ENCODE measurements around the gene ISG20L2.

Gene ISG20L2

DNA sequence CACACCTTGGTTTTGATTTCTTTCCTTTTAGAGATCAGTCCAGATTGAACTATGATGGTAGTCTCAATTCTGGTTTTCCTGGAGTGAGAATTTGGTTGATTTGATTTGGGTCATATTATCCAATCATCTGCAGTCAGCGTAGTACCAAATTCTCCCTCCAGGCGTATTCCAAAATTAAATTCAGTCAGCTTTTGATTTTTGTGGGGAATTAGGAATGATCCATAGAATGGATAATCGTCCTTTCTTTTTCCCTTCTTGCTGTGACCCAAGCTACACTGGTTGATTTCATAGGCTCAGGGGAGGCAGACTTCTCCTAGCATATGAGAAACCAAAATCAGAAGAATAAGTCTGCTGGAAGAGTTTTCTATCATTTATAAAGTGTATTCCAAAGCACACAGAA is 43.7 kb upstream of the ISG20L2 start:
- TF ChIP-seq EZH2 (IDR thresholded peaks at IDR 0.05; ENCODE audit: borderline replicate concordance, low read length) = no peak
- TF ChIP-seq, protein P1, sequence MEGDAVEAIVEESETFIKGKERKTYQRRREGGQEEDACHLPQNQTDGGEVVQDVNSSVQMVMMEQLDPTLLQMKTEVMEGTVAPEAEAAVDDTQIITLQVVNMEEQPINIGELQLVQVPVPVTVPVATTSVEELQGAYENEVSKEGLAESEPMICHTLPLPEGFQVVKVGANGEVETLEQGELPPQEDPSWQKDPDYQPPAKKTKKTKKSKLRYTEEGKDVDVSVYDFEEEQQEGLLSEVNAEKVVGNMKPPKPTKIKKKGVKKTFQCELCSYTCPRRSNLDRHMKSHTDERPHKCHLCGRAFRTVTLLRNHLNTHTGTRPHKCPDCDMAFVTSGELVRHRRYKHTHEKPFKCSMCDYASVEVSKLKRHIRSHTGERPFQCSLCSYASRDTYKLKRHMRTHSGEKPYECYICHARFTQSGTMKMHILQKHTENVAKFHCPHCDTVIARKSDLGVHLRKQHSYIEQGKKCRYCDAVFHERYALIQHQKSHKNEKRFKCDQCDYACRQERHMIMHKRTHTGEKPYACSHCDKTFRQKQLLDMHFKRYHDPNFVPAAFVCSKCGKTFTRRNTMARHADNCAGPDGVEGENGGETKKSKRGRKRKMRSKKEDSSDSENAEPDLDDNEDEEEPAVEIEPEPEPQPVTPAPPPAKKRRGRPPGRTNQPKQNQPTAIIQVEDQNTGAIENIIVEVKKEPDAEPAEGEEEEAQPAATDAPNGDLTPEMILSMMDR (IDR thresholded peaks at IDR 0.05; ENCODE audit: low read length) = no peak
- no peak overlapping the region for H3K27ac ChIP-seq (ENCODE audit: low read depth, low read length, poor library complexity, severe bottlenecking)
- H3K4me3 ChIP-seq (ENCODE audit: low read depth, low read length, poor library complexity, severe bottlenecking) = no peak overlapping the region
- H3K9me3 ChIP-seq (ENCODE audit: low read length) = no peaks in the 10 kb centered on the region
- H3K27me3 ChIP-seq (ENCODE audit: insufficient read depth, low read length) = no peaks in the 10 kb centered on the region
- H3K9me2 ChIP-seq (ENCODE audit: low read depth, low read length) = no peaks in the 10 kb centered on the region
- H3K9ac ChIP-seq (ENCODE audit: low read length) = no peak overlapping the region
- H3K4me1 ChIP-seq (ENCODE audit: insufficient read depth, low read length, severe bottlenecking) = peaks cover 34% of the 10 kb centered on the region
- H3F3A ChIP-seq (ENCODE audit: insufficient read depth, low read length) = no peaks in the 10 kb centered on the region
- no peak overlapping the region for H2AFZ ChIP-seq (ENCODE audit: low read length)
- H3K36me3 ChIP-seq (ENCODE audit: insufficient read depth, low read length) = peaks cover 40% of the 10 kb centered on the region
- peaks cover 80% of the 10 kb centered on the region for H3K79me2 ChIP-seq (ENCODE audit: insufficient read depth, low read length)
- H3K4me2 ChIP-seq (ENCODE audit: low read length) = no peak overlapping the region
- H4K20me1 ChIP-seq (ENCODE audit: insufficient read depth, low read length) = no peaks in the 10 kb centered on the region

DNA sequence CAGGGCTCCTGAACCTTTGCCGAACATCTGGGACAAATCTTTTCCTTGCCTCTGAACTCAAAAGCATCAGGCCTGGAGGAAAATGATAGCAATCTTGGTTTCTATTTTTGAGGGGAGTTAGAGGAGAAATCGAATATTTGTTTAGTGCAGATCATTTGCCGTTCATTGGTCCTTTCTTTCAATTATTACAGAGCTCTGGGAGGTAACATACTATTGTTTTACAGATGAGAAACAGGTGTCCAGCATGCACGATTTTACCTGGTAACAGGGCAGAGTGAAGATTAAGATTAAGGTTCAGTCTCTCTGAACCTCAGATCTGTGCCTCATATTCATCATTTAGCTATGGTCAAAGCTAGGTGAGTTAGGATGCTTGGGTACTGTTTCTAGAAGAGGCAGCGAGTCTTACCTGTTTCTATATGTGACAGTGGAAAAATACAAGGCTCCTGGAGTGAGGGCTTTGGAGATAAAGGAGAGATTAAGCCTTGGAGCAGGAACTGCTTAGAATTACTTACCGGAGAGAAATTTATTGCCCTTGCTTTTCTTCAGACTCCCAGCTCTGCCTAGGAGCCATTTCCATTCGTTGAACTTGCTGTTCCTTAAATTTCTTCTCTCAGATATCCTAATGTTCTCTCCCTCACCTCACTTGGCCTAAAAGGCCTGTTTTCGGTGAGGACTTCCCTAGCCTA is 40.2 kb upstream of the ISG20L2 start:
- Histone ChIP-seq H3K4me2 (ENCODE audit: low read length) (peak overlapping the region; percentile 86), H3K36me3 (ENCODE audit: insufficient read depth, low read length) (peaks cover 39% of the 10 kb centered on the region)

DNA sequence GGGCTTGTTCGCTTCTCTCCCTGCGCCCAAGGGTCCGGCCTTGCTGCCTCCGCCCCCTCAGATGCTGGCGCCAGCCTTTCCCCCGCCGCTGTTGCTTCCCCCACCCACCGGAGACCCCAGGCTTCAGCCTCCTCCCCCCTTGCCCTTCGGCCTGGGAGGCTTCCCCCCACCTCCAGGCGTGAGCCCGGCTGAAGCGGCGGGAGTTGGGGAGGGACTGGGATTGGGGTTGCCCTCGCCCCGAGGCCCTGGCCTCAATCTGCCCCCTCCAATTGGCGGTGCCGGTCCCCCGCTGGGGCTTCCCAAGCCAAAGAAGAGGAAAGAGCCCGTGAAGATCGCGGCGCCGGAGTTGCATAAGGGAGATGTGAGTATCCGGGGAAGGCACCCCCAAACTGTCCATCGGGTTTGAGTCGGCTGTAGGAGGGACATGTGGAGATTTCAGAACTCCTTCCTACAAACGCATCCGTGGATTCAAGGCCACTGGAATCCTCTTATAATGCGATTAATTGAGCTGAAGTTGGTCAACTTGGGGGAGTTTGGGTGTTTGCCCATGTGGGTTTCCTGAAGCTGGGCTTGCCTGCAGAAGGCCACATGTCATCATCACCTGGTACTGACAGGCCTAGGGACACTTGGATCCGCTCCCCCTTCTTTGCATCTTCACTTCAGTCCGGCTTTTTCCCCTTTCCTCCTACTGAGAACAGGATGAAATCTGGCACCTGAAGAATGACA is 39.5 kb upstream of the ISG20L2 start:
- TF ChIP-seq EZH2 (IDR thresholded peaks at IDR 0.05; ENCODE audit: borderline replicate concordance, low read length) = no peak
- TF ChIP-seq, protein P1 (IDR thresholded peaks at IDR 0.05; ENCODE audit: low read length) = no peak
- H3K9me2 ChIP-seq (ENCODE audit: low read depth, low read length) = no peaks in the 10 kb centered on the region
- H3K27me3 ChIP-seq (ENCODE audit: insufficient read depth, low read length) = no peaks in the 10 kb centered on the region
- H3K27ac ChIP-seq (ENCODE audit: low read depth, low read length, poor library complexity, severe bottlenecking) = peak overlapping the region; percentile 74
- peak overlapping the region; percentile 90 for H3K4me3 ChIP-seq (ENCODE audit: low read depth, low read length, poor library complexity, severe bottlenecking)
- peak overlapping the region; percentile 96 for H3K9ac ChIP-seq (ENCODE audit: low read length)
- H3F3A ChIP-seq (ENCODE audit: insufficient read depth, low read length) = no peaks in the 10 kb centered on the region
- H3K4me2 ChIP-seq (ENCODE audit: low read length) = peak overlapping the region; percentile 86
- no peaks in the 10 kb centered on the region for H4K20me1 ChIP-seq (ENCODE audit: insufficient read depth, low read length)
- H3K9me3 ChIP-seq (ENCODE audit: low read length) = no peaks in the 10 kb centered on the region
- H2AFZ ChIP-seq (ENCODE audit: low read length) = no peak overlapping the region
- peaks cover 49% of the 10 kb centered on the region for H3K79me2 ChIP-seq (ENCODE audit: insufficient read depth, low read length)
- peaks cover 29% of the 10 kb centered on the region for H3K4me1 ChIP-seq (ENCODE audit: insufficient read depth, low read length, severe bottlenecking)
- H3K36me3 ChIP-seq (ENCODE audit: insufficient read depth, low read length) = peaks cover 32% of the 10 kb centered on the region

More for the DNA sequence above, 40.2 kb upstream of the ISG20L2 start:
- Histone ChIP-seq H3K9me2 (ENCODE audit: low read depth, low read length) (no peaks in the 10 kb centered on the region), H3K27me3 (ENCODE audit: insufficient read depth, low read length) (no peaks in the 10 kb centered on the region), H2AFZ (ENCODE audit: low read length) (no peak overlapping the region), H3K79me2 (ENCODE audit: insufficient read depth, low read length) (peaks cover 56% of the 10 kb centered on the region), H4K20me1 (ENCODE audit: insufficient read depth, low read length) (no peaks in the 10 kb centered on the region), H3K9me3 (ENCODE audit: low read length) (no peaks in the 10 kb centered on the region), H3K4me3 (ENCODE audit: low read depth, low read length, poor library complexity, severe bottlenecking) (peak overlapping the region; percentile 90), H3K4me1 (ENCODE audit: insufficient read depth, low read length, severe bottlenecking) (peaks cover 29% of the 10 kb centered on the region), H3K27ac (ENCODE audit: low read depth, low read length, poor library complexity, severe bottlenecking) (peak overlapping the region; percentile 74), H3F3A (ENCODE audit: insufficient read depth, low read length) (no peaks in the 10 kb centered on the region), H3K9ac (ENCODE audit: low read length) (peak overlapping the region; percentile 96)
- TF ChIP-seq, protein P1 (IDR thresholded peaks at IDR 0.05; ENCODE audit: low read length) = no peak
- TF ChIP-seq EZH2 (IDR thresholded peaks at IDR 0.05; ENCODE audit: borderline replicate concordance, low read length) = no peak

Measured in OCI-LY1 (cell line).